Parathyroid adenoma (tissue), 2 donors: ENCODE data around the gene DPM3.
"Not testable (repeated sequence)": the region's sequence is repeated elsewhere in the genome, so short reads cannot be mapped to it uniquely, and the experiment has no call there.

Experiments
- H2AFZ ChIP-seq: fragments of 300-600 bp; sonication (generic); one replicate; pipeline ENCODE4 v1.7.0; 2017; ENCODE audit warnings: antibody characterized with exemption, mild to moderate bottlenecking
- H3K27ac ChIP-seq: fragments of 300-600 bp; sonication (generic); one replicate; pipeline ENCODE4 v1.7.0; 2017
- H3K27me3 ChIP-seq: fragments of 300-600 bp; sonication (generic); one replicate; pipeline ENCODE4 v1.7.0; 2017; ENCODE audit warnings: low read length; ENCODE audit not compliant: control insufficient read depth, insufficient read depth
- H3K36me3 ChIP-seq: fragments of 300-600 bp; sonication (generic); one replicate; pipeline ENCODE4 v1.7.0; 2017; ENCODE audit warnings: low read length; ENCODE audit not compliant: control insufficient read depth, insufficient read depth
- H3K4me1 ChIP-seq: fragments of 300-600 bp; sonication (generic); one replicate; pipeline ENCODE4 v1.7.0; 2017; ENCODE audit warnings: control low read depth
- H3K4me2 ChIP-seq: fragments of 300-600 bp; sonication (generic); one replicate; pipeline ENCODE4 v1.7.0; 2017; ENCODE audit warnings: low read length
- H3K4me3 ChIP-seq: fragments of 300-600 bp; sonication (generic); one replicate; pipeline ENCODE4 v1.7.0; 2017; ENCODE audit warnings: low read depth, low read length
- H3K79me2 ChIP-seq: fragments of 300-600 bp; sonication (generic); one replicate; pipeline ENCODE4 v1.7.0; 2017; ENCODE audit warnings: control low read depth
- H3K9ac ChIP-seq: fragments of 300-600 bp; sonication (generic); one replicate; pipeline ENCODE4 v1.7.0; 2017; ENCODE audit warnings: mild to moderate bottlenecking
- H3K9me3 ChIP-seq: fragments of 300-600 bp; sonication (generic); one replicate; pipeline ENCODE4 v1.7.0; 2017; ENCODE audit warnings: low read length; ENCODE audit not compliant: control insufficient read depth
- CTCF ChIP-seq: fragments of 300-600 bp; sonication (generic); IDR thresholded peaks from one replicate; pipeline ENCODE4 v1.7.0; 2017; ENCODE audit warnings: antibody characterized with exemption, mild to moderate bottlenecking
- donor health status: primary hyperparathyroidism.

The DPM3 gene

GRCh38 chr1:155166051-155166470, 25.7 kb upstream of the DPM3 start:
- no peaks in the 10 kb centered on the region for H3K36me3 ChIP-seq
- no peak for TF ChIP-seq CTCF
- H3K4me2 ChIP-seq, result no peak overlapping the region
- H3K4me1 ChIP-seq, result no peaks in the 10 kb centered on the region
- H3K27ac ChIP-seq, result peak overlapping the region; percentile 24
- H3K79me2 ChIP-seq, result no peaks in the 10 kb centered on the region
- H3K4me3 ChIP-seq, result no peak overlapping the region
- no peaks in the 10 kb centered on the region for H3K9me3 ChIP-seq
- H3K9ac ChIP-seq, result no peak overlapping the region
- H2AFZ ChIP-seq, result no peak overlapping the region
- H3K27me3 ChIP-seq, result no peaks in the 10 kb centered on the region

- H3K27me3 ChIP-seq, H3K27ac ChIP-seq, H2AFZ ChIP-seq, H3K79me2 ChIP-seq, H3K4me1 ChIP-seq, H3K36me3 ChIP-seq, H3K4me3 ChIP-seq, H3K9ac ChIP-seq, H3K4me2 ChIP-seq, H3K9me3 ChIP-seq: not testable (repeated sequence)
Measured at GRCh38 chr1:155164625-155165024, 24.3 kb upstream of the DPM3 start.

GRCh38 chr1:155163785-155164184, 23.5 kb upstream of the DPM3 start:
- H2AFZ ChIP-seq, H3K4me2 ChIP-seq, H3K9ac ChIP-seq, H3K27ac ChIP-seq, H3K9me3 ChIP-seq, H3K79me2 ChIP-seq, H3K36me3 ChIP-seq, H3K4me3 ChIP-seq, H3K4me1 ChIP-seq, H3K27me3 ChIP-seq: not testable (repeated sequence)

- H3K4me2 ChIP-seq, H3K36me3 ChIP-seq, H3K9ac ChIP-seq, H3K9me3 ChIP-seq, H3K4me3 ChIP-seq, H3K27me3 ChIP-seq, H3K4me1 ChIP-seq, H3K79me2 ChIP-seq, H2AFZ ChIP-seq, H3K27ac ChIP-seq: not testable (repeated sequence)
Measured at GRCh38 chr1:155162631-155163030, 22.3 kb upstream of the DPM3 start.

- no peak overlapping the region for H3K4me2 ChIP-seq
- no peaks in the 10 kb centered on the region for H3K79me2 ChIP-seq
- H2AFZ ChIP-seq, result no peak overlapping the region
- H3K9me3 ChIP-seq, result no peaks in the 10 kb centered on the region
- no peak overlapping the region for H3K27ac ChIP-seq
- no peaks in the 10 kb centered on the region for H3K27me3 ChIP-seq
- H3K4me1 ChIP-seq, result no peaks in the 10 kb centered on the region
- H3K4me3 ChIP-seq, result no peak overlapping the region
- H3K9ac ChIP-seq, result no peak overlapping the region
- no peak for TF ChIP-seq CTCF
- H3K36me3 ChIP-seq, result no peaks in the 10 kb centered on the region
Measured at GRCh38 chr1:155160128-155160527, 19.8 kb upstream of the DPM3 start.

GRCh38 chr1:155158991-155159390, 18.7 kb upstream of the DPM3 start:
- H3K9me3 ChIP-seq, result no peaks in the 10 kb centered on the region
- no peak for TF ChIP-seq CTCF
- H3K4me2 ChIP-seq, result no peak overlapping the region
- H3K27ac ChIP-seq, result no peak overlapping the region
- no peaks in the 10 kb centered on the region for H3K36me3 ChIP-seq
- no peak overlapping the region for H2AFZ ChIP-seq
- no peaks in the 10 kb centered on the region for H3K79me2 ChIP-seq
- H3K4me3 ChIP-seq, result no peak overlapping the region
- no peaks in the 10 kb centered on the region for H3K27me3 ChIP-seq
- no peak overlapping the region for H3K9ac ChIP-seq
- no peaks in the 10 kb centered on the region for H3K4me1 ChIP-seq

GRCh38 chr1:155155996-155156643, 15.8 kb upstream of the DPM3 start:
- H2AFZ ChIP-seq, H3K27me3 ChIP-seq, H3K9me3 ChIP-seq, H3K36me3 ChIP-seq, H3K79me2 ChIP-seq, H3K4me1 ChIP-seq, H3K4me3 ChIP-seq, H3K27ac ChIP-seq, H3K9ac ChIP-seq, H3K4me2 ChIP-seq: not testable (repeated sequence)
